Measurements from ENCODE around the gene MRAP.

MRAP gene

DNA sequence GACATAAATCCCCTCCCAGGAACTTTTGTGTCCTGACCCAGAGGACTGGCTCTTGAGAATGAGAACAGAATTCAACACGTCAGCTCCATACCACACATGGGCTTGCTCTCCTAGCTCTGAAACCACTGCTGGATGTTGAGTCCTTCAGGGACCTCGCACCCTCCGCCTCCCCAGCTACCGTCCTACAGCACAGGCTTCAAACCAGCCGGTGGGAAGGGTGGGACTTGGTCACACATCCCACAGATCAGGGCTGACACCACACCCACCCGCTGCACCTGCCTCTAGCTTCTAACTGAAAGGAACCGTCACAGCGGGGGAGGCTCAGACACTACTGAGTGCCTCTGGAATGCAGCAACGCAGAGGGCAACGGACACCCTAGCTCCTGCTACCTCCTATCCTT, 24.0 kb downstream of the MRAP start:
- no peak for DNase-seq (ENCODE audit: low spot score)

DNA sequence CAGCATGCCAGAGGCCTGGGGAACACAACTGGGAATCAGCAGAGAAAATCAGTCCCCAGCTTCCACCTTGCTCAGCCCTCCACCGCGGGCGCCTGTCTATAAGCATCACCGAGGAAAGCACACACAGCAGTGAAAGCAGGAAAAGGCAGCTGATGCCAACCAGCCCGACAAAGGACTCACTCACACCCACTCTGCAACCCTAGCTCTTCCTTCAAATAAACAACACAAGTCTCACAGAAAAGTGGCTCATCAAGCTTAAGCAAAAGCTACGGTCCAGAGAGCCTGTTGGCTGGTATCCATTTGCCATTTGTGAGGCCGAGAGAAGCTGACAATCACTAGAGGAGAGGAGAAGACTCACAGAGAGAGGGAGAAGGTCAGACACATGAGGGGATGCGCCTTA, 27.1 kb downstream of the MRAP start:
- peak; percentile 73 for DNase-seq (ENCODE audit: low spot score)

DNA sequence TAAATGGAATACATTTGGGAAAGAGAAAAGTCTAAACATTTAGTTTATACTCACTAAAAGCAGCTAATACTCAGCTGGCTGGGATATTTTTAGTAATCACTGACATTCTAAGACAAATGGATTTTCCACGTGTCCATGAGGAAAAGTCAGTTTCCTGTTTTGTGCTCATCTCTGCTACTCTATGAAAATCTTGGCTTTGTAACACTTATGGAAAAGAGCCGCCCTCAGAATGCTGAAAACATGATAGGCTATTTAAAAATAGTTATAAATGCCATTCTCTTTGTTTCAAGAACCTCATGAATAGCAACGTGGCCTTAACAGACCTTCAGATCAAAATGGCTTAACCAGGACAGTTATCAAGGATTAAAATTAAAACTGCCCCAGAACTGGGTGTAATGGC, 29.9 kb downstream of the MRAP start:
- DNase-seq (ENCODE audit: low spot score): no peak

DNA sequence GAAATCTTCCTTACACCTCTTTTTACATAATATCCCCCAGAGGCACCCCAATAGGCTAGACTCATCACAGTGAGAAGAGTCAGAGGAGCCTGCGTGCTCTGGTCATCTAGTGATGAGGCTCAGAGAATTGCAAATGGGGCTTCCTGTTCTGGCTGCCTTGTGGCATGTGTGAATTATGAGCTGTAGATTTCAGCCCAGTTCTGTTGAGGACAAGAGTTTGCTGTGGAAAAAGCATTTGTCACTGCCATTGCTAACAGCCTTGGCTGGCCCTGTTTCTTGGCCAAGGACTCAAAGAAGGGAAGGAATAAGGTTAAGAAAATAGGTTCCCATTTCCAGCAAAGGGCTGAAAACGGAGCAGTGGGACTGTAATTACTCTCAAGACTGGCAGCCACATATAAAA, 30.7 kb downstream of the MRAP start:
- no peak for DNase-seq (ENCODE audit: low spot score)

DNA sequence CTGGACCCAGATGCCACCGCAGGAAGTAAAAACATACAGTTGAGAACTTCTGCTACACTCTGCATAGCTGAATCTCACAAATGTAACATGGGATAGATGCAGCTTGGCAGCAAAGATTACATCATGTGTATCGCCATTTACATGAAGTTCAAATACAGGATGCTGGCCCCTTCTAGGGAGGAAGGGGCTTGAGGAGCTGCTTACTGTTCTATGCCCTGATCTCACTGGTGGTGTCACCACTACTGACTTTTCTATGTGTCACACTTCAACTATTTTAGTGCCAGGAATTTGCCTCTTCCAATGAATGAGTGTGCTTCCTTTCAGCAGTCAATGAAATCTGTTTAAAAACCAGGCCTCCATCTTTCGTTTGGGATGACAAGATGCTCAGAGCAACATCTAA, 31.1 kb downstream of the MRAP start:
- DNase-seq (ENCODE audit: low spot score): no peak

DNA sequence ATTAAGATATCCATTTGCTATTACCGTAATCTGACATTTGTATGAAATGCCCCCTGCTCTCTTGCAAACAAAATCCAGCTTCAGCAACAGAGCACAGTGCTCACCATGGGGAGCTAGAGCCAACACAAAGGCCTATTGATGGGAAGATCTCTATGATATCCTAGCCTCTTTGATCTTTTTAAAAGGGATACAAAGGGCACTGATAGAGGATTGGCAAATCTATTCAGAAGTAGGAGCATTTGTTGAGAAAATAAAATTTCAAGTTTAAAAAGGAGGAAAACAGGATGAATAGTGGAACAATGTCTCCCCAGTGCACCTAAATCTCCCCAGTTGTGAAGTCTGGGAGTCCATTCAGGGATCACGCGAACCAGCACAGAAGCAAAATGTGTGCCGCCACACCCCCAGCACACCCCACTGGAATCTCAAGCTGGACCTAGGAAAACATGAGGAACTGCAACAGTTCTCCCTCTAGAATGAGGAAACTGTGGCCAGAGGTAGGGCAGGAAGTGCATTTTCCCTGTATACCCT, 32.2 kb downstream of the MRAP start:
- DNase-seq (ENCODE audit: low spot score): peak; percentile 60

DNA sequence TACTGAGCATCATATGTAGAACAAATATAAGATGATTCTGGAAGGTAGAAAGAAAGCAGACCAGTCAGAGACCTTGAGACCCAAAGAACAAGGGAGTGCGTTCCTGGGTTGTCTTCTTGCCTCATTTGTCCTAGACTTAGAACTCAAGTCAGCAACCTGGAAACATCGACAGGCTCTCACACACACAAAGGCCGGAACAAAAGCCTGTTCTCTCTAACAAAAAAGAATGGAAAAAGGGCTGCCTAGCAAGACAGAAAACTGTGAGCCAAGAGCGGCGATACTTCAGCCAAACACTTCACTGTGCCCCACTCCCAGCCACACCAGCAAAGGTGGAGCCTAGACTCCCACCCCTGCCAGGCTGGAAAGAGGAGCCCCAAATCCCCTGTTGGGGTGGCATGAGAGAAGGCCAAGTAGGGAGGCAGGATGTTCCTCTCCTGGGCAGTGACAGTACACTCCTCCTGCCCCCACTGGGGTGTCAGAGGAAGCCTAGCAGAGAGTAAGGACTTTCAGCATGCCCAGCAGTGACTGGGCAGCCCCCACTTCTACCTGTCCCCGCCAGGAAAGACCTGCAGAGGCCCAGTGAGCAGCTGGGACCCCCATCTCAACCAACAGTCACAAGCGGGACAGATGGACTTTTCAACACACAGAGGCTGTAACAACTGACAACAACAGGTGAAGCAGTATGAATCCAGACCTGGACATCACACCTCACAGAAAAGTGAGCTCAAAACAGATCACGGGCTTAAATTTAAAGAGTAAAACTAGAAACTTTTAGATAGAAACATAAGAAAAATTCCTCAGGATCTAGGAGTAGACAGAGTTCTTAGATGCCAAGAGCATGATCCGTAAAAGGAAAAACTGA, 33.0 kb downstream of the MRAP start:
- DNase-seq (ENCODE audit: low spot score): peak; percentile 47

DNA sequence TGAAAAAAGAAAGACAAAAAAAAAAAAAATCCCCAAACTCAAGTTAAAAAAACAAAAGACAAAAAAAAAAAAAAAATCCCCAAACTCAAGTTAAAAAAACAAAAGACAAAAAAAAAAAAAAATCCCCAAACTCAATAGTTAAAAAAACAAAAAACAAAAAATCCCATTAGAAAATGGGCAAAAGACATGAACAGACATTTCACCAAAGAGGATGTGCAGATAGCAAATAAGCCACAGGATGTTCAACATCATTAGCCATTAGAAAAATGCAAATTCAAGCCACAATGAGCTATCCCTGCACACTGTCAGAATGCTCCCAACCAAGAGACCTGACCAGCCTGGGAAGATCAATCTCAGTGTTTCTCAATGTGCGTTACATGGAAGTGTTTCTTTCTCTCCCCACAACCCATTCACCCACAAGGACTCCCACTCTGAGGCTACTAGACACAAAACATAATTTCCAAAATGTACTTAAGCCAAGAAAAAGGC, 33.9 kb downstream of the MRAP start:
- DNase-seq (ENCODE audit: low spot score): no peak

DNA sequence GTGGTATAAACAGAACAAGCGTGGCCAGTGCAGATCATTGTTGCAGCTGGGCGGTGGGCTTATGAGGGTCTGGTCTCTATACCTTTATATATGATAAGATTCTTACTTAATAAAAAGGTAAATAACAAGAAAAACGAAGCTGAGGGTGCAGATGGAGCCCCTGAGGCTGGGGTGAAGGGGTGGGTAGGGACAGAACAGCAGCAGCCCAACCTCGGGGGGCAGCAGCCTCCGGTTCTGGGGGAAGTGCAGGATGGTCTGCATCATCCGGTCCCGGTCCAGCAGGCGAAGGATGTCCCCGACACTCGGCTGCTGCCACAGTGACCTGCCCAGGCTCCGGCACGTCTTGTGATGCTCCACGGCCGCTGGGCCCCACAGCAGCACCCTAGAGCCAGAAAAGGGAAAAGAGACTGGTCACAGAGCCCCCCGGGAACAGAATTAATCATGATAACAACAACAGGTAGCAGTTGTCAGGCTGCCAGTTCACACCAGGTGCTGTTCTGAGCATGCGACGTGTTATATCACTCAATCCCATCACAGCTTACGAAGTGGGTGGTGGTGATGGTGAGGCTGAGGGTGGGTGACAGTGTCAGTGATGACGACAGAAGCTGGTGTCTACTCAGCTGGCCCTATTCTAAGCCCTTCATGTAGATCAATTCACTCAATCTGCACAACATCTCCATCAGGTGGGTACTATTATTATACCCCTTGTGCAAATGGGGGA, 35.5 kb downstream of the MRAP start:
- no peak for DNase-seq (ENCODE audit: low spot score)

DNA sequence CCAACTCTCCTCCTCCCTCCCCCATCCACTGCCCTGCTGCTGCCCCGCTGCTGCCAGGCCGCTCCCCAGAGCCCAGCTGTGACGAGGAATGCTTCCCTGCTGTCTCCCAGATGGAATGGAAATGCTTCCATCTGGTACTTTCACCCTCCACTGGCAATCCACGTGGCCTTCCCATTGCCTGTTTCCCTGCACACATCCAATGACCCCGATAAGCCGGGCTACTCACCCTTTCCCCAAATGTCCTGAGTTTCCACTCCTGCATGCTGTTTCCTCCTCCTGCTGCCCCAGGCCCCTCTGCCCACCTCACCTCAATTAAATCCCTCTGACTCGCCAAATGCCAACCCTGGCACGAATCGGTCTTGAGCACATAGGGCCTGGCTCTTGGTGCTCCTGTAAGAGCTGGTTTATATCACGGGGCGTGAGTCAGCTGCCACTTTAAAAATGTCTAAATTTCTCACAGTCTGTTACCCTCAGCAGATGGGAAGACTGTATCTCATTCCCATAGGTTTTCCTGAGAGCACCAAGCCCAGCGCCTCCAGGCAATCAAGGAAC, 36.4 kb downstream of the MRAP start:
- DNase-seq (ENCODE audit: low spot score): peak; percentile 82

DNA sequence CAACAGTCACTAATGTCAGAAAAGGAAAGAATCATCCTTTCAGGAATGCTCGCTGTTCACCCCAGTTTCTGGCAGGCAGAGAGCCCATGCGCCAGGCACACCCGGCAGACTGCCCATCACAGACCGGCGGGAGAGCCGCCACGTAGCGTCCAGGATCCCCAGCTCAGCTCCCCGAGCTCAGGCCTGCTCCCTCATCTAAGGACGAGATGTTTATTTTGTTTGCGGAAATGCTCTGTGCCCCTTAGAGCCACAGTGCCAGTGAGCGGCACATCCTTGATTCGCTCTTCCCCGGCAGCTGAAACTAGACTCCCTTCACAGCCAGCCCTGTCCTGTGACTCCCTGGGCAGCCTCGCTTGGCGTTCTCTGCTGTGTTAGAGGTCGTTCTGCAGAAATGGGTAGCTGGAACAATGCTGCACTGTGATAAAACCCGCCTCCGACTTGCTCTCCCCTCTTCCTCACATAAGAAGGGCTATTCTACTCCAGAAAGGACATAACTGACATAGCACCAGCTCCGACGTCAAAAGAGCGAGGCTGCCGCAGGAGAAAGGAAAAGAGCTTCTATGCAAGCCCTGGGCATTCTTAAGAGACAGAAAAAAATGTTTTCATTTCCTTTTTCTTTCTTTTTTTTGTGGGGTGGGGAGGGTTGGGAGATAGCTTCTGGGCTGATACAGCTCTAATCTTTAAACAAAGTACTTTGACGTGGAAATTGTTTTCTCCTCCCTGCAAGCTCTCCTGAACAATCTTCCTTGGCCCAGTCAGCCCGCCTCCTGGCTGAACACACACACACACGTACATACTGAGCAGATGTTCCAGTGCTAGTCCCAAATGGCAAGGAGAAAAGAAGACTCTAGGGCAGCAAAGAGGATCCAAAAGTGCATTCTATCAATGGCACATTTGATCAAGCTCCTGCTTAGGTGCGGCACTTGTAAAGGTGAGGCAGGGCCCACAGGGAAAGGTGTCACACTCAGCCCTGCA, 37.2 kb downstream of the MRAP start:
- peak; percentile 96 for DNase-seq (ENCODE audit: low spot score)

DNA sequence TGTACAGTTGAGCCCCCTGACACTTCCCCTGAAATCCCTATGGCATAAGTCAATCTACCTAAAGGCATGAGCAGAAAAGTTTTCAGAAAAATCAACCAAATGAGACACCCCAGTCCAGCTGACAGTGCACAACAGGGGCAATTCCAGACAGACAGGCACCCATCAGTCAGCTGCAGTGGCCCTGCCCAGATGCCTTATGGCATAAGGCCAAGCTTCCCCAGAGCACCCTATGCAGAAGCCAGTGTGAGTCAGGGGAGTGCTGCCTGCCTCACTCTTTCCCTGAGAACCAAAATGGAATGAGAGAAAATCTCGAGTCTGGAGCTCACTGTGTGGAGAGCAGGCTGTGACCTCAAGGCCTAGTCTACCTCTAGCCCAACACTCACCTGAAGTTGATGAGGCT, 38.1 kb downstream of the MRAP start:
- DNase-seq (ENCODE audit: low spot score): peak; percentile 68

DNA sequence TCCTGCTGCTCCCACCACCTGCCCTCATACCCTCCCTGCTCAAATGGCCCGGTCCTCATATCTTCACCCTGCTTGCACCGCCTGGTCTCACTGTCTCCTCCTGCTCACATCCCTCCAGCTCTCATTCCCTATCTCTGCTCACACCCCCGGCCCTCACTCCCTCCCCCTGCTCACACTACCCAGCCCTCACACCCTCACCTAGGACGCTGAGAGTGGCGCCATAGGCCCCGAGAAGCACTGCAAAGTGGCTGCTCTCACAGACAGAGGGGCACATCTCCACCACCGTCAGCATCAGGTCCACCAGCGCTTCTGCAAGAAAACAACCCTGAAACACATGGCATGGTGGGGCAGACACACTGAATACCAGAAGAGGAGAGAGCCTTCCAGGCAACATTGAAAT, 38.6 kb downstream of the MRAP start:
- DNase-seq (ENCODE audit: low spot score): no peak

DNA sequence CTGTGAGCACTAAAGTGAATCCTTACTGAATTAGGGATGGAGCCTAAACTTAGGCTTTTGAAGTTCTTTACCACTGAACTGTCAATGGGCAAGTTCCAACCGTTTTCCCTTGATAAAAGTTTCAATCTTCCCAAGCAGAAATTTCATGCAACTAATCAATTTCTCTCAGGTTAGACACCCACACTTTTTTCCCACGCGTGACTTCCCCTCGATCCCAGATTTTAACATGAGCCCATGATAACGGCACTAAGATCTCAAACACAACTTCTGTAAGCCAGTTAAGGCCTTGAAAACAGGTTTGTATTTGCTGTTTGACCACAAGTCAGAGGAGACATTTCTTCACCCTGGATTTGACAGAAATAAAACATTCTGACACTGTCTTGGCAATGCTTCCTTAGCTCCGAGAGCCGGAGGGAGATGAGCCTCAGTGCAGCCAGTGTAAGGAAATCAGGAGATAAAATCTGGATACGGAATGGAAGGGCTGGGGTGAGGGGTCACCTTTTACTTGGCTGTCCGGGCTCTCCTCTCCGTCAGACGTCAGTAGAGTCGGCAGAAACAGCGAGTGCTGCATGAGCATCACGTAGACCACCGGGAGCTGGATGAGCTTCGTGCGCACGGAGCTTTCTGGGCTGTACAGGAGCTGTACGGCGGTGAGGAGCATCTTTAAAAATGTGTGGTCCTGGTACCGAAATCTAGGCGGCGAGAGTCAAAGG, 39.7 kb downstream of the MRAP start:
- DNase-seq (ENCODE audit: low spot score): no peak

DNA sequence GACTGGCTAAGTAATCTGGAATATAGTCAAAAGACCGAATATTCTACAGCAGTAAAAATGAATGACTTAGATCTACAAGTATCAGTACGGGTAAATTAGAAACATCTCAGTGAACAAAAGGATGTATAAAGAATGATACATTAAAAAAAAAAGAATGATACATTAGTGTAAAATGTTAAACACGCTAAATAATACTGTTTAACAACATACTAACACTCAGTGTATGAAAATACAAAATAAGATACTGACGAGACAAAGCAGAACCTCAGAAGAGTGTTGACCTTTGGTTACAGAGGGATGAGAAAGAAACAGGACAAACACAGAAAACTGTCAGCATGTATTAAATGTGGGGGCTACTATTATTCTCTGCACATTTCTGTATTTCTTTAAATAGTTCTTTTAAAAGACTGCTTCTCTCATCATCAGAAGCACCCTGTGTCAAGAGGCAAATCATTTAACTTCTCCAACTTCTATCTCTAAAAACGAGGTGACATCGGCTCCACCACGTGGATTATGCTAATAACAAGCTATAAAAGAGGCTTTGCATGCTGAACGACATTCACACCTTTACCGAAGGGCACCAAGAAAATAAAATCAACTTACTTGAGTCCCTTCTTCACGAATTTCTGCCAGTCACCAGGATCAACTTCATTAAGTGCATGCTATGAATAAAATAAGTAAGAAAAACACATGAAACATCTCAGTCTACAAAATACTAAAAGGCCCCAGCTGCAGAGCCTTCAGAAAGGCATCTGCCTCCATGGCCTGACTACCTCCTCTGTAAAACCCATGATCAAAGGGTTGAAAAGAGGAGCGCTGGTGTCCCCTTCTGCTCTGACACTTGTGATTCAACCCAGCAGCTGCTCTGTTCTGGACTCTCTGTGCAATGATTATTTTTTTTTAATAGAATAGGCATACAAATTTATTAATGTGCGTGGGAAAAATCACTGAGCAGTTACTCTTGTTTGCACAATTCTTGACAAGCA, 42.5 kb downstream of the MRAP start:
- DNase-seq (ENCODE audit: low spot score): no peak

DNA sequence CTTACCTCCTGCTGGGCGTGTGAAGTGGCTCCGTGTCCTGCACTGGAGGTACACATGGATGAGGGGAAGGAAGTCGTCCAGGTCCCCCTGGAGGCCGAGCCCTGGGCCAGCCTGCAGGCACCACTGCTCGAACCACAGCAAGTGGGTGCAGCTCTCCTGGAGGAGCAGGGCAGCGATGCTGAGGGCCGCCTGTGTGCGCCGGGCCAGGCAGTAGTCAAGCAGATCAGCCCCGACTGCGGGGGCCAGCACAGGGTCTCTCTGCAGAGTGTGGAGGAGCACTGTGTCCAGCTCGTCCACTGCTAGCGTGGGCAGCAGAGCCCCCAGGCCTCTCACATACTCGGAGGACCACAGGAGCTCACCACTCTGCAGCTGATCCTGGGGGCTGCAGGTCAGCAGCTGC, 48.3 kb downstream of the MRAP start:
- no peak for DNase-seq (ENCODE audit: low spot score)

DNA sequence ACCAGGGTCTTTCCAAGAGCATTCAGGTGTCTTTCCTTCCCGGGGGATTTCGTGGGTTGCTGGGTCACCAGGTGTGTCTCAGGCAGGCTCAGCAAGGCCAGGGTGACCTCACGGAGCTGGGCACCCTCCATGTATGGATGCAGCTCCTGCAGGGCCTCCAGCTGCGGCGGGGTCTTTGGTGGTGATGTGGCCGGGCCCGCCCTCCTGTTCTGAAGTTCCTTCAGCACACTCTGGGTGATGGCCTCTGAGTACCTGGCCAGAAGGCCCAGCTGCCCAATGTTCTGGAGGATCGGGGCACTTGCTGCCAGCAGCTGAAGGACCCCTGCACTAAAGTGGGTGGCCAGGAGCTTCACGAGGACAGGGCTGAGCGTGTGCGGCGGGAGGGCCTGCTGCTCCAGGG, 48.7 kb downstream of the MRAP start:
- DNase-seq (ENCODE audit: low spot score): no peak

DNA sequence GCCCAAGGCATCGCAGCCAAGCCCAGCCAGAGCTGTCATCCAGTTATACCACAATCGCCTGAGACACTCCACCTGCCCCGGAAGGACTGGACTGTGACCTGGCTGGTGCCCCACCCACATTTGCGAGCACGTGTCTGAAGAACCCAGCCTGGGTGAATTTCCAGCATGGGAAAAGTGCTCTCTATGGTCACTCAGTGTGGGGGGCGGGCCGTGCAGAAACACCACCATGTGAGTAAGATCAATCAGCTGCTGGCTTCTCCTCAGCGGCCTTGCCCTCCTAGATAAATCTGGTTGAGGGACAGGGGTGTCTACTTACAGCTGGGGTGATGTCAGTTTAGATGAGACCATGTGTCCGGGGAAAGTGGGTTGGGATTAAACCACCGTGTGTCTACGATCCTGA, 49.3 kb downstream of the MRAP start:
- no peak for DNase-seq (ENCODE audit: low spot score)

DNA sequence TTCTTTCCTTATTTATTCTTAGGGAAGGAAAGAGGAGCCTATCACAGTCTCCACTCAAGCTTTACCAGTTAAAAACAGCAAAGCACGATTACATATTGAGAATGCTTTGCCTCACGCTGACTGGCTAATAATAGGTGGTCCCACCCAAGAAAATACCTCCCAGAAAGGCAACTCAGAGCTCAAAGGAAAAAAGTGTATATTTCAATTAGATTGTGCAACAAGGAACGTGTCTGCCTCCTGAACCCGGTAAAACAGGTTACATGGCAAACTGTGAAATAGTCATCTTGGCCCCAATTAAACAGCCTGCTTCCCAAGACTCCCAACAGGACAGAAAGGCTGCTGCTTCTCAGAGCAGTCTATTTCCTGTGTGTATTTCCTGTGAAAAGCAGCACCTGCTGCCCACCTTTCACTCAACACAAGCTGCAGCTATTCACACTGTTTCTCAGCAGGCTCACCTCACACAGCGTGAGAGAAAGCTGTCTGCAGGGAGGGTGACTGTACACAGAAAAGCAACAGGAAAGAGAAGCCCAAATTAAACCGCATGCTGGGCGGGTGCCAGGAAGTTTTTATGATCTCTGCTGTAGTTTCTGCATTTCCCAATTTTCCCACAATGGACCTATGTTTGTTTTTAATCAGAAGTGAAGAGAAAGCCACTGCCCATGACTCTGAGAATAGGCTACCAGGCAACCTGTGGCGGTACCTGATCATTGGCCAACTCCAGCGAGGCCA, 50.1 kb downstream of the MRAP start:
- no peak for DNase-seq (ENCODE audit: low spot score)
